Psoas muscle (tissue), 8 donors: ENCODE measurements around the gene ROBO2. TPM values are rescaled to one million over a fixed set of nuclear protein-coding genes. Genes with fewer than 3 reads are reported as not detected.

Experiments used
- ATAC-seq, 4 donors: fragments of 200-7000 bp; cut with Tn5 transposase; one replicate each; pipeline ENCODE4 v1.9.1; 2020; ENCODE audit warnings: moderate library complexity in 3 of 4, mild to moderate bottlenecking in 2 of 4
- DNase-seq, 2 donors: peaks; one replicate each; pipeline ENCODE4 v3.0.0-alpha.2; 2020
- H3K27ac ChIP-seq: fragments of 200-600 bp; one replicate; pipeline ENCODE4 v1.8.0; 2022
- H3K27me3 ChIP-seq, 3 donors: fragments of 200-600 bp in 1 of 3; one replicate each; pipeline versions ENCODE4 v1.6.1 to v1.8.0; 2013 to 2022; ENCODE audit warnings: low read length in 2 of 3, mild to moderate bottlenecking in 2 of 3, moderate library complexity in 1 of 3; ENCODE audit not compliant: insufficient read depth in 3 of 3
- H3K36me3 ChIP-seq, 2 donors: fragments of 200-600 bp in 1 of 2; one replicate each; pipeline versions ENCODE4 v1.6.1 to v1.8.0; 2013 to 2022; ENCODE audit warnings: low read depth in 1 of 2, mild to moderate bottlenecking in 1 of 2, moderate library complexity in 1 of 2; ENCODE audit not compliant: insufficient read depth in 1 of 2
- H3K4me1 ChIP-seq: fragments of 200-600 bp; one replicate; pipeline ENCODE4 v1.8.0; 2022
- H3K4me3 ChIP-seq: fragments of 200-600 bp; one replicate; pipeline ENCODE4 v1.8.0; 2022; ENCODE audit warnings: mild to moderate bottlenecking
- H3K9me3 ChIP-seq: fragments of 200-600 bp; one replicate; pipeline ENCODE4 v1.8.0; 2022
- WGBS, 3 donors: extraction: QIAGEN DNeasy Blood & Tissue Kit; methylation state at CpG; one replicate each; pipeline versions ENCODE4 v1.1.6 to v1.1.7; 2013; 5-methylcytosine and 5-hydroxymethylcytosine counted together
- intact Hi-C, 2 donors: fragments of 100-400 bp; cut with DNase I; formaldehyde crosslinking; loops; one replicate each; pipeline versions ENCODE4 v1.11.0 to v1.14.2; 2022
- polyA plus RNA-seq, 3 donors: library from polyadenylated mRNA; stranded (reverse); fragments of 200-250 nt; gene quantifications; one replicate each; pipeline ENCODE4 v1.2.3, GENCODE V29; 2013
- total RNA-seq, 4 donors: library from RNA; stranded (reverse); fragmentation: NEBNext Ultra II Directional in 2 of 4; extraction: Animal tissue kit (Norgen Biotek cat#: 25700) in 2 of 4; gene quantifications; one replicate each; pipeline versions ENCODE4 v1.2.1 to v1.2.4, GENCODE V29; 2021 to 2023
- TF ChIP-seq, protein P1 (sequence below): fragments of 200-600 bp; IDR thresholded peaks from one replicate; pipeline ENCODE4 v1.8.0; 2022; ENCODE audit warnings: antibody characterized with exemption
- donor health status: healthy with polysubstance abuse.
- donor health status: DM: no; HTN: no; CAD: no; lungs with moderate emphysema.
- donor health status: Bipolar disorder and iron deficiency.
- donor health status: healthy.
- donor health status: DM: yes; HTN: yes; CAD: no.
- donor health status: DM: no; HTN: no; CAD: no.
- donor health status: DM: no; HTN: no; CAD: no.
- donor health status: DM: yes; HTN: yes; CAD: no.

Gene ROBO2
- total and polyA plus RNA-seq, 7 donors = 0.03 to 0.39 (median 0.09) TPM; not detected in 1

DNA sequence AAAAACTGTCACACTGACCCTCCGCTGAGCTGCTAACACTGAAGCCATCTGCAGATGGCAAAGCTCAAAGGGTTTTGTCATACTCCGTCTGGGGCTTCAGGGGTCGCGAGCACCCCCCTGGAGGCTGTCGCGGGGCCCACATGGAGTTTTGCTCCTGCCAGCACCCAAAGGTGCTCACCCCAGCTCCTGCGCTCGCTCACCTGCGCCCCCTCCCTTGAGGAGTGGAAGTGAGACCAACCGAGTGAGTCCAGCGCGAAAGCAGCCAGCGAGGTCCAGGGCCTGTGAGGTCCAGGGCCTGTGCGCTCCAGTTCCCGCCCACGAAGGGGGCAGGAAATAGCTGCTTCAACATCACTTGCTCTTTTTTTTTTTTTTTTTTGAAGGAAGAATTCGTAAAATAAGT, 208.5 kb downstream of the ROBO2 start:
- TF ChIP-seq, protein P1, sequence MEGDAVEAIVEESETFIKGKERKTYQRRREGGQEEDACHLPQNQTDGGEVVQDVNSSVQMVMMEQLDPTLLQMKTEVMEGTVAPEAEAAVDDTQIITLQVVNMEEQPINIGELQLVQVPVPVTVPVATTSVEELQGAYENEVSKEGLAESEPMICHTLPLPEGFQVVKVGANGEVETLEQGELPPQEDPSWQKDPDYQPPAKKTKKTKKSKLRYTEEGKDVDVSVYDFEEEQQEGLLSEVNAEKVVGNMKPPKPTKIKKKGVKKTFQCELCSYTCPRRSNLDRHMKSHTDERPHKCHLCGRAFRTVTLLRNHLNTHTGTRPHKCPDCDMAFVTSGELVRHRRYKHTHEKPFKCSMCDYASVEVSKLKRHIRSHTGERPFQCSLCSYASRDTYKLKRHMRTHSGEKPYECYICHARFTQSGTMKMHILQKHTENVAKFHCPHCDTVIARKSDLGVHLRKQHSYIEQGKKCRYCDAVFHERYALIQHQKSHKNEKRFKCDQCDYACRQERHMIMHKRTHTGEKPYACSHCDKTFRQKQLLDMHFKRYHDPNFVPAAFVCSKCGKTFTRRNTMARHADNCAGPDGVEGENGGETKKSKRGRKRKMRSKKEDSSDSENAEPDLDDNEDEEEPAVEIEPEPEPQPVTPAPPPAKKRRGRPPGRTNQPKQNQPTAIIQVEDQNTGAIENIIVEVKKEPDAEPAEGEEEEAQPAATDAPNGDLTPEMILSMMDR = no peak
- Histone ChIP-seq H3K4me1 (no peaks in the 10 kb centered on the region), H3K27me3 (no peaks in the 10 kb centered on the region), H3K27ac (no peak overlapping the region), H3K4me3 (no peak overlapping the region), H3K9me3 (no peaks in the 10 kb centered on the region), H3K36me3 (no peaks in the 10 kb centered on the region)
- ATAC-seq (no peak), DNase-seq (no peak)
- intact Hi-C loops = no loop called here
- 89 to 93% (median 90%) methylated on average over 17 of the region's 17 CpGs for WGBS, 3 donors

DNA sequence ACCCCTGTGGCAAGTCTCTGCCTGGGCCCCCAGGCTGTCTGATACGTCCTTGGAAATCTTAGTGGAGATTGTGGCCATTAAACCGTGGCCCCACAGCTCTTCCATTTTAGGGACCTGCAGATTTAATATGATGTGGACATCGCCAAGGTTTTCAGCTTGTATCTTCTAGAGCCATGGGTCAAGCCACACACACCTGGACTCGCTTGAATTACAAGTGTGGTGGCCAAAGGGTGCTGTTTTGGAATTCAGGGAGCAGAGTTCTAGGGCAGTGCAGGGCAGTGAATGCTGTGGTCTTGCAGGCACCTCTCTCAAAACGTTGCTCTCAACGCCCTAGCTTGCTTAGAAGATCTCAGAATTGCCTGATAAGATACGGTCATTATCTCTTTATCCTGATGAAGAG, 211.2 kb downstream of the ROBO2 start:
- no peak overlapping the region for H3K27ac ChIP-seq
- no peaks in the 10 kb centered on the region for H3K4me1 ChIP-seq
- intact Hi-C loops = no loop called here
- H3K27me3 ChIP-seq = no peaks in the 10 kb centered on the region
- DNase-seq (no peak), ATAC-seq (no peak)
- TF ChIP-seq, protein P1 = no peak
- no peaks in the 10 kb centered on the region for H3K9me3 ChIP-seq
- whole genome bisulfite sequencing, 3 donors = 83 to 86% (median 85%) methylated on average over 7 of the region's 7 CpGs
- no peaks in the 10 kb centered on the region for H3K36me3 ChIP-seq
- no peak overlapping the region for H3K4me3 ChIP-seq

GRCh38 chr3:77254967-77255831, 215.3 kb downstream of the ROBO2 start:
- 79 to 87% (median 82%) methylated on average over 3 of the region's 3 CpGs for WGBS, 3 donors
- intact Hi-C loops = loop anchor here (2.0 to 5.0 kb wide), 2 partner anchors 216 to 218 kb away; no protein-coding TSS in a partner anchor
- Histone ChIP-seq H3K4me3 (no peak overlapping the region), H3K9me3 (no peaks in the 10 kb centered on the region), H3K4me1 (no peaks in the 10 kb centered on the region), H3K27ac (no peak overlapping the region), H3K36me3 (no peaks in the 10 kb centered on the region), H3K27me3 (no peaks in the 10 kb centered on the region)
- DNase-seq (no peak), ATAC-seq (peak in 2 of 4 donors; percentile 65 to 74)
- TF ChIP-seq, protein P1 = peak; percentile 52

- H3K27ac ChIP-seq = no peak overlapping the region
- WGBS, 3 donors = 27 to 44% (median 36%) methylated on average over 9 of the region's 9 CpGs
- H3K27me3 ChIP-seq = no peaks in the 10 kb centered on the region
Observed at GRCh38 chr3:77256584-77257503, 216.9 kb downstream of the ROBO2 start.

More at GRCh38 chr3:77256584-77257503, 216.9 kb downstream of the ROBO2 start:
- TF ChIP-seq, protein P1 = no peak
- Histone ChIP-seq H3K4me3 (no peak overlapping the region), H3K9me3 (no peaks in the 10 kb centered on the region), H3K36me3 (no peaks in the 10 kb centered on the region), H3K4me1 (no peaks in the 10 kb centered on the region)
- ATAC-seq (no peak), DNase-seq (no peak)
- intact Hi-C loops = loop anchor here in 1 of 2 donors (5.0 kb wide), 1 partner anchor 220 kb away; no protein-coding TSS in a partner anchor
